Mucosa of gallbladder (tissue), 1 donor: Measurements from ENCODE around the gene CAV3. TPM values are rescaled to one million over a fixed set of nuclear protein-coding genes. Genes with fewer than 3 reads are reported as not detected.

Experiments
- DNase-seq: peaks from one replicate; pipeline ENCODE4 v3.0.0-alpha.2; 2020; ENCODE audit warnings: low spot score
- total RNA-seq: library from RNA; stranded (reverse); gene quantifications from one replicate; pipeline ENCODE4 v1.2.1, GENCODE V29; 2021
- donor health status: DM: no; HTN: no; CAD: no.

Gene CAV3
- total RNA-seq, 1 donor from 2014 or later: not detected

GRCh38 chr3:8734908-8735307 lies 1.3 kb downstream of the CAV3 start:
- no peak for DNase-seq

GRCh38 chr3:8736436-8736835 lies 2.8 kb downstream of the CAV3 start:
- no peak for DNase-seq

- DNase-seq: no peak
Measured at GRCh38 chr3:8737301-8737700, 3.7 kb downstream of the CAV3 start.

DNA sequence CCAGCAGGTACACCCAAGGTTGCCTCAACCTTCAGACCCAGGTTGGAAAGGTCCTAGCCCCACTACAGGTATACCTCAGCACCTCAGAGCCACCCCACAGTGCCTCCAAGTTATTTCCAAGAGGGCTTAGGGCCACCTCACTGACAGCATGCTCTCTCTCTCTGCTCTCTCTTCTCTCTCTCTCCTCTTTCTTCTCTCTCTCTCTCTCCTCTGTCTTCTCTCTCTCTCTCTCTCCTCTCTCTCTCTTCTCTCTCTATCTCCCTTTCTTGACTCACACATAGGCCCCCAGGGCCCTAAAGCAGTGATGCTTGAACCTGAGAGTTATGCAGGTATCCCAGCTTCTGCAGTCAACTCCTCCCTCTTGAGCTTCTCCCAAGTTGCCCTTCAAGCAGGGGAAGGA lies 4.2 kb downstream of the CAV3 start:
- no peak for DNase-seq

- DNase-seq: no peak
Measured at GRCh38 chr3:8738639-8739038, 5.0 kb downstream of the CAV3 start.

- no peak for DNase-seq
Measured at GRCh38 chr3:8739757-8740504, 6.3 kb downstream of the CAV3 start.

DNA sequence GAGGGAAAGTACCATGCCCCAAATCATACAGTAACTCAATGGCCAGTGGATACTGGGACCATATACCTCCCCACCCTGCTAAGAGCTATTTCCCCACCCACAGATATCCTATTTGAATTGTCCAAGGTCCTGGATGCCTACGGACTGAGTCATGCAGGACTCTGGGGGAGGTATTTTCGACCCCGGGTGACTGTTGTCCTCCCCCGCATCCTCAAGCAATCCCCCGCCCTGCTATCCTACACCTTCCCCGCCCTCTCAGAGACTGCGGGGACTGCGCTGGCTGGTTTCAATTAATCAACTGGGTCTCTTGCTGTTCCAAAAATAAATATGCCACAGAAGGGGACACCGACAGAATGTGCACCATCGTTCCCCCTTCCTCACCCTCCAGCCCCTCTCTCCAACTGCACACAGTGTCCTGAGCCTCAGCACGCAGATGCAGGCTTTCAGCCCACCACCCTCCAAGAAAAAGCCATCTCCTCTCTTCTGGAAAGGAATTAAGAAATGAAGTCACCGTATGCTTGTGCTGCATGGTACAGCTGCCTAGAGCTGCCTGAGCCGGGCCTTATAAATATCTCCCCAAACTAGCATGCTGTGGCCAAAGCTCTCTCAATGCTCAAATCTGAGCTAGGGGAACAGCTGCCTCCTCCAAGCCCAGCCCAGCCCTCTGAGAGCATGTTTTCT lies 8.1 kb downstream of the CAV3 start:
- DNase-seq: no peak

DNA sequence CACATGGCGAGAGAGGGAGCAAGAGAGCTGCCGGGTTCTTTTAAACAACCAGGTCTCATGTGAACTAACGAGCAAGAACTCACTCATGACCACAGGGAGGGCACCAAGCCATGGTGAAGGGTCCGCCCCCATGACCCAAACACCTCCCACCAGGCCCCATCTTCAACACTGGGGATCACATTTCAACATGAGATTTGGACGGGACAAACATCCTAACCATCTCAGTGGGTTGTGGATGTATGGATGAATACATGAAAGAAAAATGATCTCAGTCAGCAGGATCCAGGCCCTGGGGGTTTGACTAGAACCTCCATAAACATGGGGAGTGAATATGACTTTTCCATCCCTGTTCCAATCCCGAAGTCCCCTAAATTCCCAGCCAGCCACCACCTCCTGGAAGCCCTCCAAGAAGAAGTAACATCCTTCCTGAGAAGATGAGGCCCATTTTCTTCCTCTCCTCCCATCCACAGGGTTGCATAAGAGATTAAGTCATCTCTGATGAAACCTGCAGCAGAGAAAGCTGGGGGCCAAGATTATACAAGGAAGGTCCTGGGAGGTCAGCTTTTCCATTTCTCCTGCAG lies 9.5 kb downstream of the CAV3 start:
- DNase-seq: no peak

DNA sequence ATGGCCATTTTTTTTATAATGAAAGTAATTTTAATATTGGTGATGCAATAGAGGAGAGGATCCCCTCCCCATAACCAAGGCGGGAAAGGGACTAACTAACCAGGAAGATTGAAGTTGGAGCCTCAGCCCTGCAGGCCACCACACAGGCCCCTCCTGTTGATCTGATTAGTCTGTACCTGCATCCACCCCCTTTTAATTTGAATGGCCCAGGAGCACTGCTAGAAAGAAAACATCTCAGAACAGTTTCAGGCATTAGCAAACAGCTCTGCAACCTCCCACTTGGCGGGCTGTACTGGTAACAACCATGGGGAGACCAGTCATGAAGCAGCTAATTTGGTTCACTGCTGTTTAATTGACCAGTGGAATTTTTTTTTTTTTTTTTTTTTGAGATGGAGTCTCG lies 10.3 kb downstream of the CAV3 start:
- DNase-seq: no peak

- DNase-seq: no peak
Measured at GRCh38 chr3:8745619-8746370, 12.2 kb downstream of the CAV3 start.

GRCh38 chr3:8746780-8747345 lies 13.3 kb downstream of the CAV3 start:
- no peak for DNase-seq

DNA sequence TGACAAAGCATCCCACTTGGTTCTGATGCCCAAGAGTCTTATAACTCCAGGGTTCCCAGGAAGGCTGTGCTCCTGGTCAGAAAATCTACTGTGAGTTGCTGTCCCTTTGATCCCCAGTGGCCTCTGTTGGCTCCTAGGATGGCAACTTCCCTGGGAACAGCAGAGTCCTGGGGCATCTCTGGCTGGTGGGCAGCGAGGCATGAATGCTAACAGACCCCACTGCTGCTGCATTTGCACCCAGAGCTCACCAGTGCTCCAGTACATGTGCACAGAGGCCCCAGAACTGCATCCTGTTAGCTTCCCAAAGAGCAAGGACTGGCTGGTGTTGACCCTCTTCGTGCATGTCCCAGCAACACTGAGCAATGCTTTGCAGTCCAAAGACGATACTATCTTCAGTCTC lies 15.7 kb downstream of the CAV3 start:
- DNase-seq: no peak

DNA sequence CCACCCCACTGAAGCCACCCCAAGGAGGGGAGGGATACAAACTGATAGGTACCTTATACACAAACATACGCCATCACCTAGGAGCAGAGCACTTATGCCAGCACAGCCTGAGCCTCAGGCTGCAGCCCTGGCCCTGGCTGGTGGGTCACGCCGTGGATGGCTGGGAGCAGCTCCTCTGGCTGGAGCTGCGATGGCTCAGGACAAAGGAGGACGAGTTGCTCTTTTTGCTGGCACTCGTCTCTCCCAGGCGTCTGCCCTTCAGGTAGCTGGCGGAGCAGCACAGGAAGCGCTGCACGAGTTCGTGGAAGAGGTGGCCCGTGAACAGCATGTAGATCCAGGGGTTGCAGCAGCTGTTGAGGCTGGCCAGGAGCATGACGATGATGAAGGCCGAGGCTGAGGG lies 19.2 kb downstream of the CAV3 start:
- DNase-seq: no peak

- DNase-seq: no peak
Measured at GRCh38 chr3:8755097-8755496, 21.5 kb downstream of the CAV3 start.

- no peak for DNase-seq
Measured at GRCh38 chr3:8755564-8756237, 22.1 kb downstream of the CAV3 start.

DNA sequence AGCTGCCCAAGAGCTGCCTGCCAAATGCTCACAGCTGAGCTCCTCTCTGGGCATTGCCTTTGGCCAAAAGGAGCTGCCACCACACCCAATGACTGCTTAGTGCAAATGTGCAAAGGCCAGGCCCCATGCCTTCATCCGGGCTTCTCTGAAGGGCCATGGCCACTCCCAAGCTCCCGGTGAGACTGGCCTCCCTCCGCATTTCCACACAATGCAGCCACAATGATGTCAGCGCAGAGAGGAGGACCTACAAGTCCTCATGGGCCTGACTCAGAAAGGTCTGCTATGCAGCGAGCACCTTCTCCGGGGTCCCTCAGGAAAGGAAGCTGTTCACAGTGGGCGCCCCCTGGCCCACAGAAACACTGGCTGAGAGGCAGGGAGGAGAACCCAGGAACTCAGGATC lies 23.1 kb downstream of the CAV3 start:
- no peak for DNase-seq

DNA sequence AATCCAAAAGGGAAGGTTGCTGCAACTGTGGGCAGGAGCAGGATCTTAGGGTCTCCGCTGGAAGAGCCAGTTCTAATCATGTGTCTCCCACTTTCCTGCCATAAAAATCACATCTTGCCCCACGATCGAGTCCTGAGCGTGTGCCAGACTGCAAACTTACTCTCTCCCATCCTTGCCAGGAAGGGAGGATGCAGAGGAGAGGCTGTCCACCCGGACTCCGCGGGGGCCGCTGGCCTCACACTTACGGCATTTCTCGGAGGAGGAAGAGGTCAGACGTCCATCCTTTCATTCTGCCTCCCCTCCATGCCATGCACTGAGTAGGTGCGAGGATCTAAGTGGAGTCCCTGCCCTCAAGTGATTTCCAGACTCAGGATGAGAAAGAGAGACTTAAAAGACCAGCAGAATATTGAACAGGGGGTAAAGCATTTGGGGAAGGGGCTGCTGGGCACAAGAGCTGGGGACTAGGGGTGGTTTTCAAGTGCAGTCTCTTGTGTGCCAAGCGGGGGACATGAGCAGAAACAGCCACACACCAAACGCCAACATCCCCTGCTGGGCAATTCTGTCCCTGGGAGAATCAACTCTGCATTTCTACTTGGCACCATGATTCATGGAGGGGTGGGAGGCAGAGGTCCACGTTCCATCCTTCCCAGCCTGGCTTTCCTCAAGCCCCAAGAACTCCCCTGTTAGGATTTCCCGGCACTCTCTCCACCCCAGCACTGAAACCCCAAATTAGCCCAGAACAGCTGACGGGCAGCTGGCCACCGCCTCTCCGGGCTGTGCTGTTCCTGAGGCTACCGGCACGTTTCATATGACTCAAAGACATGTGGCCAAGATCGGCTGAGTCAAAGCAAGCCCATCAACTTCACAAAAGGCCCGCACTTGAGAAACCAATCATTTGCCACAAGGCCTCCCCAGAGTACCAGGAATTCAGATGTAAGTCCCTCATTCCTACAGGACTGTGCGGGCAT lies 24.2 kb downstream of the CAV3 start:
- no peak for DNase-seq

- DNase-seq: no peak
Measured at GRCh38 chr3:8759038-8759707, 25.6 kb downstream of the CAV3 start.

DNA sequence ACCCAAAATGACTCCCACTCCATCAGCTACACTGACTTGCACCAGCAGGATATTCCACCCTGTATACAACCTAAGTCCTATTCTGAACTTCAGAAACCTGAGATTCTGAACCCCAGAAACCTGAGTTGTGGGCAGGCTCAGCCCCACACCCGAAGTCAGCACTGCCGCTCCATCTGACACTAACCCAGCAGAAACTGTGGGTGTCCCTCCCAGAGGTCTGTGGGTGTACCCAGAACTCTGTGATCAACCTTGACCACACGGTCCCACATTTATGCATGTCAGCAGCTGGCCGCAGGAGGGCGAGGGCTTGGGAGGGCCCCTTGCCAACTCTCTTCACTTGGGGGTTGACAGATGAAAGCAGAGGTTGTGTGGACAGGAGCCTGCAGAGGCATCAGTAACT lies 26.5 kb downstream of the CAV3 start:
- DNase-seq: no peak

DNA sequence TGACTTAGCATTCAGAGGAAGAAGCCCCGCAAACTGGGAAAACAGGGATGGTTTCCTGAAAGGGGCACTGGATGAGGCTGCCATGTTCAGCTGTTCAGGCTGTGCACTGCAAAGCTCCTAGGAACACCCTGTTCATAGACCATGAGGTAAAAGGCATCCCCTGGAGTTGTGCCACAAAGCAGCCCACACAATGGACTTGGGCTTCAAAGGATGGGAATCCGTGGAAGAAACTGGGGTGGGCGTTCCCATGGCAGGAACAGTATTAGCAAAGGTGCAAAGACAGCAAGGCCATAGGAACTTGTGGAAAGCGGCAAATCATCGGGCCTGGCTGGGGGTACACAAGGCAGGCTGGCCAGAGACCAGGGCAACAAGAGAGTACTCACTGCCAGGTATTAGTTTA lies 26.9 kb downstream of the CAV3 start:
- DNase-seq: no peak
